ENCODE data around the gene SLC17A1.

SLC17A1 gene

DNA sequence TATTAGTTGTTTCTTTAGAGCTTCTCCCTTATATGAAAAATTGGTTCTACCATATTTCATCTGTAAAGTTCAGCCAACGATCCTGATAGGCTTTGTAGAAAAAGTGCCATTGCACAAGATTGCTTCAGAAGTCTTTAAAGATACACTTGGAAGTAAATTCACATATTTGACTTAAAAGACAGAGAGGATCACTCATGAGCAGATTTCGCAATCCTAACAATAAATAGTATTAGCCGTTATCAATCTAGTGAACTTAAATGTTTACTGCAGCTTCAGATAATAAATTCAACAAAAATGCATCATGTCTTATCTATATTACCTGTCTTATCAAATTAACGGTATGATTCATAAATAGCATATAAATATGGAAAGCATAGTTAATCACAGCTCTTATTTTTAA is 86.0 kb downstream of the SLC17A1 start:
- no peak for DNase-seq (ENCODE audit: low read depth)
- H3K4me3 ChIP-seq (ENCODE audit: low read depth, low read length), result no peak overlapping the region
- TF ChIP-seq, protein P1, sequence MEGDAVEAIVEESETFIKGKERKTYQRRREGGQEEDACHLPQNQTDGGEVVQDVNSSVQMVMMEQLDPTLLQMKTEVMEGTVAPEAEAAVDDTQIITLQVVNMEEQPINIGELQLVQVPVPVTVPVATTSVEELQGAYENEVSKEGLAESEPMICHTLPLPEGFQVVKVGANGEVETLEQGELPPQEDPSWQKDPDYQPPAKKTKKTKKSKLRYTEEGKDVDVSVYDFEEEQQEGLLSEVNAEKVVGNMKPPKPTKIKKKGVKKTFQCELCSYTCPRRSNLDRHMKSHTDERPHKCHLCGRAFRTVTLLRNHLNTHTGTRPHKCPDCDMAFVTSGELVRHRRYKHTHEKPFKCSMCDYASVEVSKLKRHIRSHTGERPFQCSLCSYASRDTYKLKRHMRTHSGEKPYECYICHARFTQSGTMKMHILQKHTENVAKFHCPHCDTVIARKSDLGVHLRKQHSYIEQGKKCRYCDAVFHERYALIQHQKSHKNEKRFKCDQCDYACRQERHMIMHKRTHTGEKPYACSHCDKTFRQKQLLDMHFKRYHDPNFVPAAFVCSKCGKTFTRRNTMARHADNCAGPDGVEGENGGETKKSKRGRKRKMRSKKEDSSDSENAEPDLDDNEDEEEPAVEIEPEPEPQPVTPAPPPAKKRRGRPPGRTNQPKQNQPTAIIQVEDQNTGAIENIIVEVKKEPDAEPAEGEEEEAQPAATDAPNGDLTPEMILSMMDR (conservative IDR thresholded peaks at IDR 0.05; ENCODE audit: low read depth, low read length), result no peak

DNA sequence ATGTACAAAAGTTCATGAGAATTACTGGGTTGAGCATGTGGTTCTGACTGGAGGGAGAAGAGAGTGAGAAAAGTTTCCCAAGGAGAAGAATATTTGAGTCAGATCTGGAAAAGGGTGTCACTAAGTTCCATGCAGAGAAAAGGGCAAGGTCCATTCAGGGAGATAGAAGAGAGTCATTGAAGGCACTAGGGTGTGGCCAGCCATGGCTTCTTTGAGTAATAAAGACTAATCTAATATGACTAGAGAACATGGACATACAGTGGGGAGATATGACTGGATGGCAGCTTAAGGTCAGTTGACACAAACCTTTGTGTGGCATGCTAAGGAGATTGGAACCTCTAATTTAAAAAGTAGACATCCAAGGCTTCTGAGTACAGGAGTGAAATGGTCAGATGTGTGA is 88.0 kb downstream of the SLC17A1 start:
- no peak overlapping the region for H3K4me3 ChIP-seq (ENCODE audit: low read depth, low read length)
- TF ChIP-seq, protein P1 (conservative IDR thresholded peaks at IDR 0.05; ENCODE audit: low read depth, low read length), result no peak

DNA sequence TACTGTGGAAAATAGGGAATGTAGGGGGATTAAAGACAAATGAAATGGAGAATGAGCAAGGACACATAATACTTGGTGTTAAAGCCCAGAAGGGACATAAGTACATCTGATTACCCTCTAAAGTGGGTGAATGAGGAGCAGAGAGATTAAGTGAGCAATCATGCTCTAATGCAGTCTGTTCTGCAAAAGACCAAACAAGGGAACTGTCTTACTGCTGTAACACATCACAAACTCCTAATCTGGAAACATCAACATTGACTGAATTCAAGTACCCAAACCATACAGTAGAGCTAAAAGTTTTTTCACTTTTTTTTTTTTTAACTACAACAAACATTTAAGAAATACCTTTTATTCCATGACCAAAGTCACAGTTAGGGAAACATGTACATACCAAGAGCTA is 96.6 kb downstream of the SLC17A1 start:
- no peak for DNase-seq (ENCODE audit: low read depth)
- no peak overlapping the region for H3K4me3 ChIP-seq (ENCODE audit: low read depth, low read length)
- TF ChIP-seq, protein P1 (conservative IDR thresholded peaks at IDR 0.05; ENCODE audit: low read depth, low read length), result no peak

More for the DNA sequence above, 88.0 kb downstream of the SLC17A1 start:
- DNase-seq (ENCODE audit: low read depth), result no peak

All from choroid plexus epithelial cell (primary cell).